Hepatocyte (in vitro differentiated cells): ENCODE data around the gene MAGI3.

Source experiments
- CTCF ChIP-seq: fragments of 200-600 bp; sonication (generic); IDR thresholded peaks from 2 replicates; pipeline ENCODE4 v1.5.1; 2016; ENCODE audit warnings: antibody characterized with exemption, mild to moderate bottlenecking; ENCODE audit not compliant: poor library complexity
- EZH2 ChIP-seq: fragments of 200-600 bp; sonication (generic); IDR thresholded peaks from 2 replicates; pipeline ENCODE4 v1.6.1; 2016; ENCODE audit warnings: antibody characterized with exemption, mild to moderate bottlenecking, borderline replicate concordance
- EZH2phosphoT487 ChIP-seq: fragments of 200-600 bp; sonication (generic); IDR thresholded peaks from one replicate; pipeline ENCODE4 v1.6.1; 2018; ENCODE audit warnings: antibody characterized with exemption, mild to moderate bottlenecking, low read depth, moderate library complexity; ENCODE audit not compliant: unreplicated experiment, severe bottlenecking

- no peak for TF ChIP-seq CTCF
- TF ChIP-seq EZH2phosphoT487 = no peak
- TF ChIP-seq EZH2 = no peak
Observed at GRCh38 chr1:113676524-113676923, 286.2 kb downstream of the MAGI3 start.
